ENCODE measurements around the gene LIN7B. TPM values are rescaled to one million over a fixed set of nuclear protein-coding genes. Genes with fewer than 3 reads are reported as not detected.
A peak's percentile ranks its signal among the peaks of the same experiment; 100 is the strongest.

Gene LIN7B
- total and polyA plus RNA-seq, 9 of the 15 experiments (the other 6 are each of a cell fraction or from before 2014, with no cell fraction given): 0.89 to 15.7 (median 4.0) TPM

- TF ChIP-seq MLX (CRISPR knock-in tag; conservative IDR thresholded peaks at IDR 0.05): peak in 1 of 2 experiments; percentile 89; a peak in 1 of 4 replicates
- peak in 1 of 2 experiments; percentile 86; a peak in 2 of 4 replicates for TF ChIP-seq UBTF (IDR thresholded peaks at IDR 0.05; ENCODE audit: borderline replicate concordance in 1 of 2, low read depth in 2 of 2, low read length in 2 of 2)
- peak; percentile 36; the same call in 1 of the 2 replicates for TF ChIP-seq JUND (IDR thresholded peaks at IDR 0.05; ENCODE audit: borderline replicate concordance, low read depth, low read length)
- TF ChIP-seq JUND (tag; IDR thresholded peaks at IDR 0.05; ENCODE audit: borderline replicate concordance, low read depth, low read length): peak; percentile 27; the same call in 1 of the 3 replicates
- TF ChIP-seq GMEB1 (CRISPR knock-in tag; IDR thresholded peaks at IDR 0.05): peak; percentile 75
- 0 out of 2 replicates have a peak, but pooled peaks have one; percentile 40 for TF ChIP-seq ZNF584 (CRISPR knock-in tag; IDR thresholded peaks at IDR 0.05; ENCODE audit: low read depth)
- TF ChIP-seq TFAP4 (CRISPR knock-in tag; IDR thresholded peaks at IDR 0.05; ENCODE audit: borderline replicate concordance): peak; percentile 91
- peak; percentile 79 for TF ChIP-seq PRDM10 (IDR thresholded peaks at IDR 0.05; ENCODE audit: partially characterized antibody)
- TF ChIP-seq KLF13 (tag; IDR thresholded peaks at IDR 0.05; ENCODE audit: borderline replicate concordance, low read depth): 0 out of 2 replicates have a peak, but pooled peaks have one; percentile 27
- peak; percentile 90 for TF ChIP-seq PKNOX1 (IDR thresholded peaks at IDR 0.05)
- TF ChIP-seq FOXA3 (CRISPR knock-in tag; conservative IDR thresholded peaks at IDR 0.05 in 1 of 2, IDR thresholded peaks at IDR 0.05 in 1 of 2): 0 out of 4 replicates have a peak, but pooled peaks of 1 of the 2 experiments have one; percentile 46
Observed at GRCh38 chr19:49127674-49128544, 13.7 kb downstream of the LIN7B start (continued).
